HEK293 (cell line): ENCODE measurements around the gene CYS1.

Source experiments
- GLIS1 ChIP-seq: fragments of 450-650 bp; formaldehyde crosslinking; IDR thresholded peaks from 2 replicates; pipeline ENCODE4 v1.5.1; 2016; ENCODE audit warnings: missing biosample characterization, missing genetic modification characterization
- GLIS2 ChIP-seq: fragments of 450-650 bp; formaldehyde crosslinking; IDR thresholded peaks from 2 replicates; pipeline ENCODE4 v1.5.1; 2016; ENCODE audit warnings: missing biosample characterization, missing genetic modification characterization
- KLF1 ChIP-seq: fragments of 450-650 bp; formaldehyde crosslinking; IDR thresholded peaks from 2 replicates; pipeline ENCODE4 v1.5.1; 2016; ENCODE audit warnings: missing biosample characterization, missing genetic modification characterization
- KLF10 ChIP-seq: fragments of 450-650 bp; IDR thresholded peaks from 2 replicates; pipeline ENCODE4 v1.5.1; 2018; ENCODE audit warnings: missing biosample characterization, mild to moderate bottlenecking, missing genetic modification characterization
- KLF7 ChIP-seq: fragments of 450-650 bp; formaldehyde crosslinking; IDR thresholded peaks from 2 replicates; pipeline ENCODE4 v1.5.1; 2016; ENCODE audit warnings: missing biosample characterization, missing genetic modification characterization, borderline replicate concordance
- OSR2 ChIP-seq: fragments of 450-650 bp; formaldehyde crosslinking; IDR thresholded peaks from 2 replicates; pipeline ENCODE4 v1.5.1; 2016; ENCODE audit warnings: missing biosample characterization, missing genetic modification characterization
- SALL2 ChIP-seq: fragments of 450-650 bp; formaldehyde crosslinking; IDR thresholded peaks from 2 replicates; pipeline ENCODE4 v1.5.0; 2017; ENCODE audit warnings: missing biosample characterization, mild to moderate bottlenecking, missing genetic modification characterization, borderline replicate concordance
- SCRT1 ChIP-seq: fragments of 450-650 bp; formaldehyde crosslinking; IDR thresholded peaks from 2 replicates; pipeline ENCODE4 v1.5.1; 2016; ENCODE audit warnings: missing biosample characterization, missing genetic modification characterization, borderline replicate concordance
- SP2 ChIP-seq: fragments of 450-650 bp; formaldehyde crosslinking; IDR thresholded peaks from 2 replicates; pipeline ENCODE4 v1.5.1; 2016; ENCODE audit warnings: missing biosample characterization, missing genetic modification characterization
- ZBTB20 ChIP-seq: fragments of 450-650 bp; formaldehyde crosslinking; IDR thresholded peaks from 2 replicates; pipeline ENCODE4 v1.5.1; 2016; ENCODE audit warnings: missing biosample characterization, missing genetic modification characterization
- ZBTB7A ChIP-seq: fragments of 450-650 bp; formaldehyde crosslinking; IDR thresholded peaks from 2 replicates; pipeline ENCODE4 v1.5.1; 2016; ENCODE audit warnings: low read depth, missing biosample characterization, missing genetic modification characterization
- ZFP3 ChIP-seq: fragments of 450-650 bp; formaldehyde crosslinking; IDR thresholded peaks from 2 replicates; pipeline ENCODE4 v1.5.1; 2016; ENCODE audit warnings: low read depth, missing biosample characterization, missing genetic modification characterization
- ZIC2 ChIP-seq: fragments of 450-650 bp; formaldehyde crosslinking; IDR thresholded peaks from 2 replicates; pipeline ENCODE4 v1.5.1; 2016; ENCODE audit warnings: missing biosample characterization, missing genetic modification characterization
- ZNF146 ChIP-seq: fragments of 450-650 bp; formaldehyde crosslinking; IDR thresholded peaks from 2 replicates; pipeline ENCODE4 v1.5.1; 2016; ENCODE audit warnings: missing biosample characterization, missing genetic modification characterization
- ZNF157 ChIP-seq: fragments of 450-650 bp; formaldehyde crosslinking; IDR thresholded peaks from 2 replicates; pipeline ENCODE4 v1.5.1; 2016; ENCODE audit warnings: missing biosample characterization, missing genetic modification characterization
- ZNF2 ChIP-seq: fragments of 450-650 bp; formaldehyde crosslinking; IDR thresholded peaks from 2 replicates; pipeline ENCODE4 v1.5.1; 2016; ENCODE audit warnings: missing biosample characterization, missing genetic modification characterization
- ZNF202 ChIP-seq: fragments of 450-650 bp; formaldehyde crosslinking; IDR thresholded peaks from 2 replicates; pipeline ENCODE4 v1.5.1; 2016; ENCODE audit warnings: missing biosample characterization, missing genetic modification characterization, borderline replicate concordance
- ZNF221 ChIP-seq: fragments of 450-650 bp; formaldehyde crosslinking; IDR thresholded peaks from 2 replicates; pipeline ENCODE4 v1.5.1; 2017; ENCODE audit warnings: missing biosample characterization, missing genetic modification characterization, borderline replicate concordance
- ZNF266 ChIP-seq: fragments of 450-650 bp; formaldehyde crosslinking; IDR thresholded peaks from 2 replicates; pipeline ENCODE4 v1.5.1; 2016; ENCODE audit warnings: missing biosample characterization, missing genetic modification characterization, low read depth
- ZNF302 ChIP-seq: fragments of 450-650 bp; formaldehyde crosslinking; IDR thresholded peaks from 2 replicates; pipeline ENCODE4 v1.5.1; 2016; ENCODE audit warnings: missing biosample characterization, missing genetic modification characterization, low read depth
- ZNF335 ChIP-seq: fragments of 450-650 bp; formaldehyde crosslinking; conservative IDR thresholded peaks from 2 replicates; pipeline ENCODE4 v1.5.1; 2016; ENCODE audit warnings: missing biosample characterization, missing genetic modification characterization
- ZNF341 ChIP-seq: fragments of 450-650 bp; formaldehyde crosslinking; IDR thresholded peaks from 2 replicates; pipeline ENCODE4; 2016; ENCODE audit warnings: low read depth, missing biosample characterization, missing genetic modification characterization
- ZNF404 ChIP-seq: fragments of 450-650 bp; formaldehyde crosslinking; IDR thresholded peaks from 2 replicates; pipeline ENCODE4 v1.5.1; 2017; ENCODE audit warnings: missing biosample characterization, missing genetic modification characterization
- ZNF558 ChIP-seq: fragments of 450-650 bp; formaldehyde crosslinking; IDR thresholded peaks from 2 replicates; pipeline ENCODE4 v1.5.1; 2016; ENCODE audit warnings: missing biosample characterization, missing genetic modification characterization
- ZNF585B ChIP-seq: fragments of 450-650 bp; formaldehyde crosslinking; IDR thresholded peaks from 2 replicates; pipeline ENCODE4 v1.5.1; 2016; ENCODE audit warnings: missing biosample characterization, missing genetic modification characterization
- ZNF623 ChIP-seq: fragments of 450-650 bp; formaldehyde crosslinking; IDR thresholded peaks from 2 replicates; pipeline ENCODE4 v1.5.1; 2016; ENCODE audit warnings: missing biosample characterization, missing genetic modification characterization
- ZNF654 ChIP-seq: fragments of 450-650 bp; formaldehyde crosslinking; IDR thresholded peaks from 2 replicates; pipeline ENCODE4 v1.5.1; 2016; ENCODE audit warnings: low read depth, missing biosample characterization, missing genetic modification characterization
- ZNF660 ChIP-seq: fragments of 450-650 bp; IDR thresholded peaks from 2 replicates; pipeline ENCODE4 v1.5.1; 2018; ENCODE audit warnings: missing biosample characterization, mild to moderate bottlenecking, missing genetic modification characterization
- ZNF670 ChIP-seq: fragments of 450-650 bp; formaldehyde crosslinking; IDR thresholded peaks from 2 replicates; pipeline ENCODE4 v1.5.1; 2016; ENCODE audit warnings: missing biosample characterization, missing genetic modification characterization, low read depth
- ZNF791 ChIP-seq: fragments of 450-650 bp; formaldehyde crosslinking; IDR thresholded peaks from 2 replicates; pipeline ENCODE4 v1.5.1; 2016; ENCODE audit warnings: missing biosample characterization, missing genetic modification characterization
- ZNF830 ChIP-seq: fragments of 450-650 bp; IDR thresholded peaks from 2 replicates; pipeline ENCODE4 v1.5.0; 2018; ENCODE audit warnings: missing biosample characterization, missing genetic modification characterization, low read depth, mild to moderate bottlenecking, moderate library complexity
- ZSCAN16 ChIP-seq: fragments of 450-650 bp; formaldehyde crosslinking; IDR thresholded peaks from 2 replicates; pipeline ENCODE4 v1.5.1; 2016; ENCODE audit warnings: missing biosample characterization, missing genetic modification characterization
- TF ChIP-seq, protein P1 (sequence below): fragments of 450-650 bp; formaldehyde crosslinking; IDR thresholded peaks from 2 replicates; pipeline ENCODE4 v1.5.1; 2017; ENCODE audit warnings: missing biosample characterization, mild to moderate bottlenecking, missing genetic modification characterization, moderate library complexity
- TF ChIP-seq, protein P2 (sequence below): fragments of 450-650 bp; formaldehyde crosslinking; IDR thresholded peaks from 2 replicates; pipeline ENCODE4 v1.5.1; 2017; ENCODE audit warnings: missing biosample characterization, missing genetic modification characterization
- TF ChIP-seq, protein P3 (sequence below): fragments of 450-650 bp; formaldehyde crosslinking; IDR thresholded peaks from 2 replicates; pipeline ENCODE4 v1.5.1; 2016; ENCODE audit warnings: missing biosample characterization, missing genetic modification characterization
- TF ChIP-seq, protein P4 (sequence below): fragments of 450-650 bp; formaldehyde crosslinking; IDR thresholded peaks from 2 replicates; pipeline ENCODE4 v1.5.1; 2016; ENCODE audit warnings: missing biosample characterization, missing genetic modification characterization

CYS1 gene

DNA sequence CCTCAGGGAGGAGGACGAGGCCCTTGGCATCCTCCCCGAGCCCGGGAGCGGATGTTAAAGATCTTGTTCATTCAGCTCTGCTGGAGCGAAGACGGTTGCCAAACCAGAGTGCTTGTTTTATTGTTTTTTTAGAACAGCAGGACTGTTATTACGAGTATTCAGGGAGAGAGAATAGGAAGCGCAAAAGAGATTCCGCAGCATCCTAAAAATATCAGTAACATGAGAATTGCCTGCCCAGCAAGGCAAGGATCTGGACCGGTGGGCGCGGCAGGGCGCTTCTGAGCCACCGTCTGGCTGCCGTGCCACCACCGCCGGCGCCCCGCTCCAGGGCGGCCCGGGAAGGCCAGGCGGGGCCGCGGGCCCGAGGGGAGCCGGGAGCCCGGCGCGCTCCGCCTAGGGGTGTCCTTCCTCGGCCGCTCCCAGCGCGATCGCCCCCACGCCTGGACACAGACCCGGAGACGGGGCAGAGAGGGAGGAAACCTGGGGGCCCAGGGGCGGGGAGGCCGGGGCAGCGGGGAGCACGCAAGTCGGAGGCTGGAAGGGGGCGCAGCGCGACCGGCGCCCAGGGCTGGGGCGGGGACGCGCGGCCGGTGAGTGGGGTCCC, 843 bp downstream of the CYS1 start (continued):
- TF ChIP-seq, protein P1, sequence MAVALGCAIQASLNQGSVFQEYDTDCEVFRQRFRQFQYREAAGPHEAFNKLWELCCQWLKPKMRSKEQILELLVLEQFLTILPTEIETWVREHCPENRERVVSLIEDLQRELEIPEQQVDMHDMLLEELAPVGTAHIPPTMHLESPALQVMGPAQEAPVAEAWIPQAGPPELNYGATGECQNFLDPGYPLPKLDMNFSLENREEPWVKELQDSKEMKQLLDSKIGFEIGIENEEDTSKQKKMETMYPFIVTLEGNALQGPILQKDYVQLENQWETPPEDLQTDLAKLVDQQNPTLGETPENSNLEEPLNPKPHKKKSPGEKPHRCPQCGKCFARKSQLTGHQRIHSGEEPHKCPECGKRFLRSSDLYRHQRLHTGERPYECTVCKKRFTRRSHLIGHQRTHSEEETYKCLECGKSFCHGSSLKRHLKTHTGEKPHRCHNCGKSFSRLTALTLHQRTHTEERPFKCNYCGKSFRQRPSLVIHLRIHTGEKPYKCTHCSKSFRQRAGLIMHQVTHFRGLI (tag by site-specific recombination), result peak; percentile 18; the same call in 1 of the 2 replicates
- TF ChIP-seq ZNF335 (tag by site-specific recombination) (peak; percentile 90), KLF10 (tag by site-specific recombination) (peak; percentile 41; the same call in 1 of the 2 replicates), SALL2 (tag by site-specific recombination) (no peak), ZNF157 (tag by site-specific recombination) (no peak), KLF7 (tag by site-specific recombination) (no peak), ZBTB7A (no peak), ZNF830 (no peak), ZNF791 (tag by site-specific recombination) (no peak), GLIS2 (no peak), ZNF660 (tag by site-specific recombination) (peak; percentile 31; the same call in 1 of the 2 replicates), ZNF202 (tag by site-specific recombination) (no peak), ZNF404 (no peak), ZNF558 (tag by site-specific recombination) (no peak), ZSCAN16 (tag by site-specific recombination) (no peak), GLIS1 (0 out of 2 replicates have a peak, but pooled peaks have one; percentile 0), ZIC2 (tag by site-specific recombination) (peak; percentile 83), ZNF585B (tag by site-specific recombination) (no peak), SP2 (tag by site-specific recombination) (no peak), ZNF2 (tag by site-specific recombination) (no peak), ZNF221 (no peak), SCRT1 (tag by site-specific recombination) (no peak), KLF1 (no peak), ZNF623 (tag by site-specific recombination) (no peak), OSR2 (tag by site-specific recombination) (peak; percentile 47; the same call in 1 of the 2 replicates), ZNF146 (tag by site-specific recombination) (no peak), ZBTB20 (peak; percentile 92), ZNF670 (tag by site-specific recombination) (no peak), ZNF266 (tag by site-specific recombination) (no peak), ZFP3 (tag by site-specific recombination) (no peak), ZNF654 (tag by site-specific recombination) (no peak), ZNF341 (tag by site-specific recombination) (peak; percentile 49), ZNF302 (tag by site-specific recombination) (no peak)
- TF ChIP-seq, protein P2, sequence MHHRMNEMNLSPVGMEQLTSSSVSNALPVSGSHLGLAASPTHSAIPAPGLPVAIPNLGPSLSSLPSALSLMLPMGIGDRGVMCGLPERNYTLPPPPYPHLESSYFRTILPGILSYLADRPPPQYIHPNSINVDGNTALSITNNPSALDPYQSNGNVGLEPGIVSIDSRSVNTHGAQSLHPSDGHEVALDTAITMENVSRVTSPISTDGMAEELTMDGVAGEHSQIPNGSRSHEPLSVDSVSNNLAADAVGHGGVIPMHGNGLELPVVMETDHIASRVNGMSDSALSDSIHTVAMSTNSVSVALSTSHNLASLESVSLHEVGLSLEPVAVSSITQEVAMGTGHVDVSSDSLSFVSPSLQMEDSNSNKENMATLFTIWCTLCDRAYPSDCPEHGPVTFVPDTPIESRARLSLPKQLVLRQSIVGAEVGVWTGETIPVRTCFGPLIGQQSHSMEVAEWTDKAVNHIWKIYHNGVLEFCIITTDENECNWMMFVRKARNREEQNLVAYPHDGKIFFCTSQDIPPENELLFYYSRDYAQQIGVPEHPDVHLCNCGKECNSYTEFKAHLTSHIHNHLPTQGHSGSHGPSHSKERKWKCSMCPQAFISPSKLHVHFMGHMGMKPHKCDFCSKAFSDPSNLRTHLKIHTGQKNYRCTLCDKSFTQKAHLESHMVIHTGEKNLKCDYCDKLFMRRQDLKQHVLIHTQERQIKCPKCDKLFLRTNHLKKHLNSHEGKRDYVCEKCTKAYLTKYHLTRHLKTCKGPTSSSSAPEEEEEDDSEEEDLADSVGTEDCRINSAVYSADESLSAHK (tag by site-specific recombination), result no peak
- TF ChIP-seq, protein P3, sequence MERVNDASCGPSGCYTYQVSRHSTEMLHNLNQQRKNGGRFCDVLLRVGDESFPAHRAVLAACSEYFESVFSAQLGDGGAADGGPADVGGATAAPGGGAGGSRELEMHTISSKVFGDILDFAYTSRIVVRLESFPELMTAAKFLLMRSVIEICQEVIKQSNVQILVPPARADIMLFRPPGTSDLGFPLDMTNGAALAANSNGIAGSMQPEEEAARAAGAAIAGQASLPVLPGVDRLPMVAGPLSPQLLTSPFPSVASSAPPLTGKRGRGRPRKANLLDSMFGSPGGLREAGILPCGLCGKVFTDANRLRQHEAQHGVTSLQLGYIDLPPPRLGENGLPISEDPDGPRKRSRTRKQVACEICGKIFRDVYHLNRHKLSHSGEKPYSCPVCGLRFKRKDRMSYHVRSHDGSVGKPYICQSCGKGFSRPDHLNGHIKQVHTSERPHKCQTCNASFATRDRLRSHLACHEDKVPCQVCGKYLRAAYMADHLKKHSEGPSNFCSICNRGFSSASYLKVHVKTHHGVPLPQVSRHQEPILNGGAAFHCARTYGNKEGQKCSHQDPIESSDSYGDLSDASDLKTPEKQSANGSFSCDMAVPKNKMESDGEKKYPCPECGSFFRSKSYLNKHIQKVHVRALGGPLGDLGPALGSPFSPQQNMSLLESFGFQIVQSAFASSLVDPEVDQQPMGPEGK (tag by site-specific recombination), result no peak
- TF ChIP-seq, protein P4, sequence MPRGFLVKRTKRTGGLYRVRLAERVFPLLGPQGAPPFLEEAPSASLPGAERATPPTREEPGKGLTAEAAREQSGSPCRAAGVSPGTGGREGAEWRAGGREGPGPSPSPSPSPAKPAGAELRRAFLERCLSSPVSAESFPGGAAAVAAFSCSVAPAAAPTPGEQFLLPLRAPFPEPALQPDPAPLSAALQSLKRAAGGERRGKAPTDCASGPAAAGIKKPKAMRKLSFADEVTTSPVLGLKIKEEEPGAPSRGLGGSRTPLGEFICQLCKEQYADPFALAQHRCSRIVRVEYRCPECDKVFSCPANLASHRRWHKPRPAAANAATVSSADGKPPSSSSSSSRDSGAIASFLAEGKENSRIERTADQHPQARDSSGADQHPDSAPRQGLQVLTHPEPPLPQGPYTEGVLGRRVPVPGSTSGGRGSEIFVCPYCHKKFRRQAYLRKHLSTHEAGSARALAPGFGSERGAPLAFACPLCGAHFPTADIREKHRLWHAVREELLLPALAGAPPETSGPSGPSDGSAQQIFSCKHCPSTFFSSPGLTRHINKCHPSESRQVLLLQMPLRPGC (tag by site-specific recombination), result no peak
